HepG2 (cell line): ENCODE results near the gene ZBTB8B. TPM values are rescaled to one million over a fixed set of nuclear protein-coding genes. Genes with fewer than 3 reads are reported as not detected.

Source experiments
- ATAC-seq: fragments of 200-7000 bp; cut with Tn5 transposase; 3 replicates; pipeline ENCODE4 v1.9.1; 2020; ENCODE audit warnings: mild to moderate bottlenecking, moderate library complexity
- BruUV-seq: library from RNA; stranded (reverse); fragments of 400-500 nt; replicated peaks from 2 replicates; lab custom pipeline; 2021; lab: Mats Ljungman, UMichigan
- CTCF ChIA-PET: fragments of 300-600 bp; formaldehyde crosslinking; extraction: SDS; loops from one replicate; lab custom pipeline; 2021; ENCODE audit warnings: low total read pairs, inconsistent platforms, low intra/inter-chr PET ratio; lab: Yijun Ruan, JAX
- POLR2A ChIA-PET: fragments of 350-600 bp; sonication (Branson Sonifier 250); formaldehyde crosslinking; loops from one replicate; lab custom pipeline; 2020; ENCODE audit warnings: antibody characterized with exemption, inconsistent platforms; lab: Yijun Ruan, JAX
- DNase-seq: peaks from one replicate; pipeline ENCODE4 v3.0.0-alpha.2; 2015; ENCODE audit warnings: low spot score
- FAIRE-seq: peaks from 3 replicates; lab custom pipeline; 2011; peaks lifted over from hg19 to GRCh38; lab: Jason Lieb, UNC
- H2AFZ ChIP-seq: one replicate; pipeline ENCODE4 v1.6.1; 2011; ENCODE audit warnings: low read length, inconsistent platforms
- H3K27ac ChIP-seq: fragments of 300-600 bp; 3 replicates; pipeline ENCODE4 v1.8.0; 2011; ENCODE audit warnings: mixed run types, mild to moderate bottlenecking, mixed read lengths, low read length, inconsistent platforms; ENCODE audit not compliant: insufficient read depth; ENCODE audit errors: extremely low read length
- H3K27me3 ChIP-seq, 2 experiments: fragments of 200-600 bp in 1 of 2; 2 replicates in 1 of 2; 3 replicates in 1 of 2; pipeline versions ENCODE4 v1.6.0 to v1.8.0; 2011; ENCODE audit warnings: low read length in 2 of 2, mild to moderate bottlenecking in 2 of 2, moderate library complexity in 2 of 2, inconsistent platforms in 1 of 2; ENCODE audit not compliant: insufficient read depth in 2 of 2, control insufficient read depth in 1 of 2
- H3K36me3 ChIP-seq, 2 experiments: fragments of 200-600 bp in 1 of 2; replicated peaks in 1 of 2; 2 replicates in 1 of 2; 3 replicates in 1 of 2; pipeline versions ENCODE4 v1.5.1 to v1.8.0; 2011; ENCODE audit warnings: low read length in 2 of 2, inconsistent platforms in 1 of 2; ENCODE audit not compliant: insufficient read depth in 2 of 2, control insufficient read depth in 1 of 2
- H3K4me1 ChIP-seq: 2 replicates; pipeline ENCODE4 v1.5.1; 2012; ENCODE audit warnings: low read length, inconsistent platforms; ENCODE audit not compliant: insufficient read depth
- H3K4me2 ChIP-seq: 2 replicates; pipeline ENCODE4 v1.6.0; 2011; ENCODE audit warnings: low read depth, low read length, inconsistent platforms
- H3K4me3 ChIP-seq, 3 experiments: fragments of 200-600 bp in 1 of 3; sonication (generic), shearing (Covaris generic) in 1 of 3; replicated peaks in 1 of 3; 2 replicates each; pipeline ENCODE4 v1.5.1; 2011 to 2016; ENCODE audit warnings: low read length in 3 of 3, inconsistent platforms in 2 of 3, low read depth in 2 of 3, mild to moderate bottlenecking in 2 of 3, control low read depth in 1 of 3, mixed read lengths in 1 of 3; ENCODE audit not compliant: insufficient read depth in 1 of 3
- H3K79me2 ChIP-seq: one replicate; pipeline ENCODE4 v1.6.1; 2011; ENCODE audit warnings: low read length, inconsistent platforms; ENCODE audit not compliant: insufficient read depth
- H3K9ac ChIP-seq: 2 replicates; pipeline ENCODE4 v1.6.0; 2011; ENCODE audit warnings: mild to moderate bottlenecking, low read depth, low read length, inconsistent platforms; ENCODE audit not compliant: insufficient read depth
- H3K9me3 ChIP-seq: 2 replicates; pipeline ENCODE4 v1.5.1; 2012; ENCODE audit warnings: mild to moderate bottlenecking, low read length
- H4K20me1 ChIP-seq: 2 replicates; pipeline ENCODE4 v1.6.0; 2011; ENCODE audit warnings: inconsistent platforms, mild to moderate bottlenecking, low read length, moderate library complexity; ENCODE audit not compliant: insufficient read depth
- ATF7-NPFF ChIP-seq: sonication (generic); formaldehyde crosslinking; IDR thresholded peaks from 2 replicates; pipeline ENCODE4 v1.8.1; 2023; ENCODE audit warnings: mild to moderate bottlenecking, low read depth, missing genetic modification reagents, moderate library complexity
- ETV6 ChIP-seq: sonication (generic); formaldehyde crosslinking; conservative IDR thresholded peaks from 2 replicates; pipeline ENCODE4 v1.4.0; 2020; ENCODE audit warnings: missing genetic modification reagents
- KLF11 ChIP-seq: IDR thresholded peaks from 2 replicates; pipeline ENCODE4 v1.6.1; 2016; ENCODE audit warnings: missing compliant biosample characterization
- RBM39 ChIP-seq: fragments of 200-400 bp; formaldehyde crosslinking; IDR thresholded peaks from one replicate; pipeline ENCODE4 v1.6.1; 2018; ENCODE audit warnings: antibody characterized with exemption, mild to moderate bottlenecking, low read depth, low read length; ENCODE audit not compliant: poor library complexity, severe bottlenecking
- SATB2 ChIP-seq: sonication (generic); formaldehyde crosslinking; IDR thresholded peaks from 2 replicates; pipeline ENCODE4 v1.5.0; 2020; ENCODE audit warnings: missing genetic modification reagents
- SP140L ChIP-seq: sonication (generic); formaldehyde crosslinking; IDR thresholded peaks from 2 replicates; pipeline ENCODE4 v1.4.0; 2020; ENCODE audit warnings: missing genetic modification reagents, borderline replicate concordance
- ZMYM2 ChIP-seq: sonication (generic); formaldehyde crosslinking; IDR thresholded peaks from 2 replicates; pipeline ENCODE4 v1.8.0; 2022; ENCODE audit warnings: mild to moderate bottlenecking, missing genetic modification reagents
- ZNF225 ChIP-seq: sonication (generic); formaldehyde crosslinking; IDR thresholded peaks from 2 replicates; pipeline ENCODE4 v1.4.0; 2020; ENCODE audit warnings: mild to moderate bottlenecking, missing genetic modification reagents
- ZNF362 ChIP-seq: sonication (generic); formaldehyde crosslinking; IDR thresholded peaks from 2 replicates; pipeline ENCODE4 v1.4.0; 2020; ENCODE audit warnings: missing genetic modification reagents, mild to moderate bottlenecking, borderline replicate concordance
- ZNF776 ChIP-seq: sonication (generic); formaldehyde crosslinking; IDR thresholded peaks from 2 replicates; pipeline ENCODE4 v1.4.0; 2020; ENCODE audit warnings: mild to moderate bottlenecking, missing genetic modification reagents
- WGBS: methylation state at CpG from one replicate; pipeline ENCODE4 v1.1.6; 2017; ENCODE audit warnings: low lambda C conversion rate; 5-methylcytosine and 5-hydroxymethylcytosine counted together
- in situ Hi-C: cut with HindIII; loops from 2 replicates; pipeline ENCODE4 v1.10.0; 2017; ENCODE audit warnings: low pct_unique_long_range_greater_than_20kb; ENCODE audit not compliant: extremely low pct_ligation_motif_present
- intact Hi-C: fragments of 100-400 bp; cut with micrococcal nuclease; formaldehyde crosslinking; loops from one replicate; pipeline ENCODE4 v1.10.0; 2022; ENCODE audit not compliant: unreplicated experiment
- polyA plus RNA-seq, 8 experiments: library from polyadenylated mRNA; depleted of rRNA in 3 of 8; stranded (reverse) in 7 of 8; unstranded in 1 of 8; fragments of >200 nt; fragmentation: Illumina TruSeq in 4 of 8; extraction: Trizol in 4 of 8; gene quantifications; 2 replicates each; pipeline versions ENCODE4 v1.2.1 to v1.2.3, GENCODE V29; 2011 to 2016; ENCODE audit warnings: low read depth in 4 of 8, missing spikeins in 1 of 8, mixed read lengths in 1 of 8; ENCODE audit not compliant: insufficient read depth in 1 of 8
- total RNA-seq, 5 experiments: library from RNA; depleted of rRNA; stranded (reverse); fragments of >200 nt; fragmentation: Illumina TruSeq; extraction: Trizol; gene quantifications; 2 replicates each; pipeline ENCODE4 v1.2.3, GENCODE V29; 2016; ENCODE audit warnings: low read depth in 1 of 5

ZBTB8B gene
- total and polyA plus RNA-seq, 2 of the 13 experiments (the other 11 are each of a cell fraction or from before 2014, with no cell fraction given) = under 0.01 to 0.02 TPM

GRCh38 chr1:32431736-32432400 is 33.0 kb upstream of the ZBTB8B start:
- no peak for FAIRE-seq
- H3K4me3 ChIP-seq = no peak overlapping the region
- no peak for TF ChIP-seq SP140L (CRISPR knock-in tag)
- TF ChIP-seq SATB2 (CRISPR knock-in tag) = no peak
- TF ChIP-seq RBM39 = no peak
- TF ChIP-seq ZNF362 (CRISPR knock-in tag) = no peak
- TF ChIP-seq KLF11 (CRISPR knock-in tag) = no peak
- no peak for TF ChIP-seq ETV6 (CRISPR knock-in tag)
- no peak for TF ChIP-seq ZNF776 (CRISPR knock-in tag)
- no peak for TF ChIP-seq ZMYM2 (CRISPR knock-in tag)
- no peak for TF ChIP-seq ATF7-NPFF (CRISPR knock-in tag)
- no peak for TF ChIP-seq ZNF225 (CRISPR knock-in tag)
- TF ChIP-seq, all 625 proteins: peak for 0
- in situ Hi-C loops = no loop called here
- intact Hi-C loops = no loop called here
- no TSS peak for BruUV-seq
- no peak overlapping the region for H2AFZ ChIP-seq
- H3K79me2 ChIP-seq = no peaks in the 10 kb centered on the region
- peaks cover 0 to 38% of the 10 kb centered on the region in 2 experiments; a peak in 3 of 5 replicates for H3K27me3 ChIP-seq
- ChIA-PET POLR2A (no interaction called here), CTCF (no interaction called here)
- DNase-seq (no peak), ATAC-seq (no peak)
- H3K9me3 ChIP-seq = no peaks in the 10 kb centered on the region
- H3K4me2 ChIP-seq = no peak overlapping the region
- no peaks in the 10 kb centered on the region for H4K20me1 ChIP-seq
- WGBS = 5% methylated on average over 4 of the region's 4 CpGs
- no peaks in the 10 kb centered on the region for H3K36me3 ChIP-seq
- H3K4me1 ChIP-seq = no peaks in the 10 kb centered on the region
- H3K9ac ChIP-seq = no peak overlapping the region
- no peak overlapping the region for H3K27ac ChIP-seq
